Psoas muscle (tissue), 8 donors: ENCODE measurements around the gene CDC25A. TPM values are rescaled to one million over a fixed set of nuclear protein-coding genes. Genes with fewer than 3 reads are reported as not detected.

ENCODE experiments used
- ATAC-seq, 4 donors: fragments of 200-7000 bp; cut with Tn5 transposase; one replicate each; pipeline ENCODE4 v1.9.1; 2020; ENCODE audit warnings: moderate library complexity in 3 of 4, mild to moderate bottlenecking in 2 of 4
- DNase-seq, 2 donors: peaks; one replicate each; pipeline ENCODE4 v3.0.0-alpha.2; 2020
- H3K27ac ChIP-seq: fragments of 200-600 bp; one replicate; pipeline ENCODE4 v1.8.0; 2022
- H3K27me3 ChIP-seq, 3 donors: fragments of 200-600 bp in 1 of 3; one replicate each; pipeline versions ENCODE4 v1.6.1 to v1.8.0; 2013 to 2022; ENCODE audit warnings: low read length in 2 of 3, mild to moderate bottlenecking in 2 of 3, moderate library complexity in 1 of 3; ENCODE audit not compliant: insufficient read depth in 3 of 3
- H3K36me3 ChIP-seq, 2 donors: fragments of 200-600 bp in 1 of 2; one replicate each; pipeline versions ENCODE4 v1.6.1 to v1.8.0; 2013 to 2022; ENCODE audit warnings: low read depth in 1 of 2, mild to moderate bottlenecking in 1 of 2, moderate library complexity in 1 of 2; ENCODE audit not compliant: insufficient read depth in 1 of 2
- H3K4me1 ChIP-seq: fragments of 200-600 bp; one replicate; pipeline ENCODE4 v1.8.0; 2022
- H3K4me3 ChIP-seq: fragments of 200-600 bp; one replicate; pipeline ENCODE4 v1.8.0; 2022; ENCODE audit warnings: mild to moderate bottlenecking
- H3K9me3 ChIP-seq: fragments of 200-600 bp; one replicate; pipeline ENCODE4 v1.8.0; 2022
- WGBS, 3 donors: extraction: QIAGEN DNeasy Blood & Tissue Kit; methylation state at CpG; one replicate each; pipeline versions ENCODE4 v1.1.6 to v1.1.7; 2013; 5-methylcytosine and 5-hydroxymethylcytosine counted together
- intact Hi-C, 2 donors: fragments of 100-400 bp; cut with DNase I; formaldehyde crosslinking; loops; one replicate each; pipeline versions ENCODE4 v1.11.0 to v1.14.2; 2022
- polyA plus RNA-seq, 3 donors: library from polyadenylated mRNA; stranded (reverse); fragments of 200-250 nt; gene quantifications; one replicate each; pipeline ENCODE4 v1.2.3, GENCODE V29; 2013
- total RNA-seq, 4 donors: library from RNA; stranded (reverse); fragmentation: NEBNext Ultra II Directional in 2 of 4; extraction: Animal tissue kit (Norgen Biotek cat#: 25700) in 2 of 4; gene quantifications; one replicate each; pipeline versions ENCODE4 v1.2.1 to v1.2.4, GENCODE V29; 2021 to 2023
- TF ChIP-seq, protein P1 (sequence below): fragments of 200-600 bp; IDR thresholded peaks from one replicate; pipeline ENCODE4 v1.8.0; 2022; ENCODE audit warnings: antibody characterized with exemption
- donor health status: healthy with polysubstance abuse.
- donor health status: DM: no; HTN: no; CAD: no; lungs with moderate emphysema.
- donor health status: Bipolar disorder and iron deficiency.
- donor health status: healthy.
- donor health status: DM: yes; HTN: yes; CAD: no.
- donor health status: DM: no; HTN: no; CAD: no.
- donor health status: DM: no; HTN: no; CAD: no.
- donor health status: DM: yes; HTN: yes; CAD: no.

CDC25A gene
- total and polyA plus RNA-seq, 7 donors = 0.20 to 2.9 (median 0.46) TPM

DNA sequence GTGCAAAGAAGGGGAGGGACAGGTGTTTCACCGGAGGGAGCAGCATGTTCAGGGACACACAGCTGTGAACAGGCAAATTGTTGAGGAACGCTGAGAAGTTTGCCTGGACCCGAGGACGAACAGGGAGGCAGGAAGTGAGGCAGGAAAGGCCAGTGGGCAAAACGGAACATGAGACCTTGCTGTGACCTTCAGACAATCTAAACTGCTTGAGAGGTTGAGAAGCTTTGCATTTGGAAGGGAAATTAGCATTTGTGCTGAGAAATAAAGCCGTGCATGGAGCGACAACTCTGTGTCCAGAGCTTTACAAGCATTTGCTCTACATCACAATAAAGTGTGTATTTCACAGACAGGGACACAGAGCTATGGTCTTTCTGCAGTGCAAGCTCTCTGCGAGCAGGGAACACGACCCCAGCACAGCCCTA lies 47.9 kb downstream of the CDC25A start:
- WGBS, 3 donors = 23 to 30% (median 24%) methylated on average over 9 of the region's 9 CpGs
- ATAC-seq (no peak), DNase-seq (no peak)
- Histone ChIP-seq H3K27ac (no peak overlapping the region), H3K36me3 (no peaks in the 10 kb centered on the region), H3K4me3 (no peak overlapping the region), H3K4me1 (no peaks in the 10 kb centered on the region), H3K27me3 (no peaks in the 10 kb centered on the region), H3K9me3 (no peaks in the 10 kb centered on the region)
- intact Hi-C loops = no loop called here
- TF ChIP-seq, protein P1, sequence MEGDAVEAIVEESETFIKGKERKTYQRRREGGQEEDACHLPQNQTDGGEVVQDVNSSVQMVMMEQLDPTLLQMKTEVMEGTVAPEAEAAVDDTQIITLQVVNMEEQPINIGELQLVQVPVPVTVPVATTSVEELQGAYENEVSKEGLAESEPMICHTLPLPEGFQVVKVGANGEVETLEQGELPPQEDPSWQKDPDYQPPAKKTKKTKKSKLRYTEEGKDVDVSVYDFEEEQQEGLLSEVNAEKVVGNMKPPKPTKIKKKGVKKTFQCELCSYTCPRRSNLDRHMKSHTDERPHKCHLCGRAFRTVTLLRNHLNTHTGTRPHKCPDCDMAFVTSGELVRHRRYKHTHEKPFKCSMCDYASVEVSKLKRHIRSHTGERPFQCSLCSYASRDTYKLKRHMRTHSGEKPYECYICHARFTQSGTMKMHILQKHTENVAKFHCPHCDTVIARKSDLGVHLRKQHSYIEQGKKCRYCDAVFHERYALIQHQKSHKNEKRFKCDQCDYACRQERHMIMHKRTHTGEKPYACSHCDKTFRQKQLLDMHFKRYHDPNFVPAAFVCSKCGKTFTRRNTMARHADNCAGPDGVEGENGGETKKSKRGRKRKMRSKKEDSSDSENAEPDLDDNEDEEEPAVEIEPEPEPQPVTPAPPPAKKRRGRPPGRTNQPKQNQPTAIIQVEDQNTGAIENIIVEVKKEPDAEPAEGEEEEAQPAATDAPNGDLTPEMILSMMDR = no peak

DNA sequence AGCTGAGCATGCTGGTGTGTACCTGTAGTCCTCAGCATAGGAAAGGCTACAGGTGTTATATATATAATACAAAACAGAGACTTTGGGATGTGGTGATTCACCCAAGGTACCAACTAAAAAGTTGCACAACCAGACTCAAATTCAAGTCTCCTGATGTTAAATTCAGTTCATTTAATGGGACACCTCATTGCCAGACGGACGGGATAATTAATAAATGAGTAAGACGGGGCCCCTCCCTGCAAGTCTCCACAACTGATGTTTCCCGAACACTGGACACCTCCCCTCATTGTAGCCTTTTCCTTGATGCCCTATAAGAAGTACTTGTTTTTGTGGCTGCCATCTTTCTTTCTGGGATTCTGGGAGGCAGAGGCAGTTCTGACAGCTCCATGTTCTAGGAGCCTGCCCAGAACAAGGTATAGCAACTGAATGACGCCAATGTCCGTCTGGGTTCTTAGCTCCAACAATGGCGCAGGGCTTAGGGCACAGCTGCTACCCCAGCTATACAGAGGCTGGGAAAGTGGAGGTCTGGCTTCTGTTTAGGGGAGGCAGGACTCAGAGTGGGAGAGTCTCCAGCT lies 50.7 kb downstream of the CDC25A start:
- H3K27me3 ChIP-seq = no peaks in the 10 kb centered on the region
- H3K36me3 ChIP-seq = no peaks in the 10 kb centered on the region
- H3K9me3 ChIP-seq = no peaks in the 10 kb centered on the region
- H3K4me1 ChIP-seq = no peaks in the 10 kb centered on the region
- H3K27ac ChIP-seq = no peak overlapping the region
- no peak for ATAC-seq
- intact Hi-C loops = no loop called here
- DNase-seq = no peak
- H3K4me3 ChIP-seq = no peak overlapping the region
- TF ChIP-seq, protein P1 = no peak
- WGBS, 3 donors = 78 to 86% (median 79%) methylated on average over 7 of the region's 7 CpGs

DNA sequence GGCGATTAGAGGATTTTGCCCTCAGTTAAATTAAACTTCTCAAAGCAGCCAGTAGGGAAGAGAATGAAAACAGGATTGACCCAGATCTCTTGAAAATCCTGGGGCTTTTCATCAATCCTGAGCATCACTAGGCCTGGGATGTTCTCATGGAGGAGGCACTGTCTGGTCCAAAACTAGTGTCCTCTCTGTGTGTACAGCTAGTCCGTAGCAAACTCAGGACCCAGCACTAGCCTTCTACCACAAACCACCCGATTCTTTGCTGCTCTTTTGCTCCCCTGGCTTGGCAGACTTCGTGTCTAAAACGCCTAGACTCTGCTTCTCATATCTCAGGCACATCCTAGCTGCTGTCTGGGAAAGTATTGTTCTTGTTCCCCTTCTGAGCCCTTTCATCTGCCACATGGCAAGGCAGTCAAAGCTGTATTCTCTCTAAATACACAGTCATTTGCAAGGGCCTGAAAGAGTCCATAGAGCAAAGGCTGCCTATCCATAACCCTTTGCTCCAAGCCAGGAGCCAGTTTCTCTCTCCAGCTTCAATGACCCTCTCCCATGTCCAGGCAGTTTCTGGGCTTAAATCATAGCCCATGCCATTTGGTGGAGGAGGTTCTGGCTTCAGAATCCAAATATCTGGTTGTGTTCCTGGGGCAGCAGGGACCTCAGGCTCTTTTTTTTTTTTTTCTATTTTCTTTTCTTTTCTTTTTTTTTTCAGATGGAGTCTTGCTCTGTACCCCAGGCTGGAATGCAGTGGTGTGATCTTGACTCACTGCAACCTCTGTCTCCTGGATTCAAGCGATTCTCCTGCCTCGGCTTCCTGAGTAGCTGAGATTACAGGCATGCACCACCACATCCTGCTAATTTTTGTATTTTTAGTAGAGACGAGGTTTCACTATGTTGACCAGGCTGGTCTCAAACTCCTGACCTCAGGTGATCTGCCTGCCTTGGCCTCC lies 52.4 kb downstream of the CDC25A start:
- 72 to 82% (median 80%) methylated on average over 8 of the region's 8 CpGs for WGBS, 3 donors
- Histone ChIP-seq H3K9me3 (no peaks in the 10 kb centered on the region), H3K27me3 (no peaks in the 10 kb centered on the region), H3K27ac (no peak overlapping the region), H3K4me3 (no peak overlapping the region), H3K4me1 (no peaks in the 10 kb centered on the region), H3K36me3 (no peaks in the 10 kb centered on the region)
- DNase-seq = no peak
- TF ChIP-seq, protein P1 = no peak
- intact Hi-C loops = no loop called here
- ATAC-seq = no peak

DNA sequence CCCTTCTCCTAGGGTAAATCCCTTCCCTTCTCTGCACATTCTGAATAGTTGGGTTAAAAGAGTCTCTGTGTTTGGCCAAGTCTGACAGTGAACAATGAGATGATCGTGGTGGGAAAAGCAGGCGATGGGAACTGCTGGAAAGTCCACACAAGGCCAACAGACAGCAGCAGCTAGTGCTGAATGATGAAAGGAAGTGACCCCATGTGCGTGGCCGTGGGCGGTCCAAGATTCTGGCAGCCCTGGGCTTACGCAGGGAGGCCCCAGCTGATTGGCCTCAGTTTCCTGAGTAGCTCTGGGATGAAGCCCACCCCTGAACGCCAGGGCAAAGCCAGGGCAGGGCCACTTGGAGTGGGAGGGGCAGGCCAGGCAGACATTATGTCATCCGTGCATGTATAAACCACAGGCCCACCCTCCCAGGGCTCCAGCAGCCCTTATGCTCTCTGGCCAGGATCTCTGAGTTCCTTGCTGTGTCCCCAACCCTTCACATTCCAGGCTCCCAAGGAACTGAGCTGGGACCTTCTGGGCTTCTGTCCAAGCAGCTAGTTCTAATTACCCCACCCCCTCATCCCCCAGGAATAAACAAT lies 57.8 kb downstream of the CDC25A start:
- TF ChIP-seq, protein P1 = no peak
- H3K4me1 ChIP-seq = peaks cover 8% of the 10 kb centered on the region
- H3K9me3 ChIP-seq = no peaks in the 10 kb centered on the region
- peak overlapping the region; percentile 70 for H3K27ac ChIP-seq
- 39 to 44% (median 40%) methylated on average over 8 of the region's 8 CpGs for WGBS, 3 donors
- H3K27me3 ChIP-seq = no peaks in the 10 kb centered on the region
- DNase-seq = peak; percentile 69 to 84
- ATAC-seq = peak; percentile 61 to 80 (median 74)
- no peak overlapping the region for H3K4me3 ChIP-seq
- intact Hi-C loops = no loop called here
- H3K36me3 ChIP-seq = no peaks in the 10 kb centered on the region
